Endothelial cell (in vitro differentiated cells): ENCODE data around the gene KAZN. TPM values are rescaled to one million over a fixed set of nuclear protein-coding genes. Genes with fewer than 3 reads are reported as not detected.

ENCODE experiments used
- DNase-seq: peaks from one replicate; pipeline ENCODE4 v3.0.0; 2021; ENCODE audit warnings: low spot score
- H3K27ac Mint-ChIP-seq: one replicate; pipeline ENCODE4 v1.8.0; 2021; ENCODE audit warnings: mixed read lengths, inconsistent platforms; ENCODE audit not compliant: unreplicated experiment
- H3K27me3 Mint-ChIP-seq: one replicate; pipeline ENCODE4 v1.8.0; 2021; ENCODE audit warnings: mild to moderate bottlenecking, moderate library complexity, mixed read lengths, inconsistent platforms; ENCODE audit not compliant: unreplicated experiment
- H3K36me3 Mint-ChIP-seq: one replicate; pipeline ENCODE4 v1.8.0; 2021; ENCODE audit warnings: mild to moderate bottlenecking, low read depth, mixed read lengths, inconsistent platforms; ENCODE audit not compliant: unreplicated experiment
- H3K4me1 Mint-ChIP-seq: one replicate; pipeline ENCODE4 v1.8.0; 2021; ENCODE audit warnings: mild to moderate bottlenecking, mixed read lengths, inconsistent platforms; ENCODE audit not compliant: unreplicated experiment
- H3K4me3 Mint-ChIP-seq: one replicate; pipeline ENCODE4 v1.8.0; 2021; ENCODE audit warnings: mild to moderate bottlenecking, mixed read lengths, inconsistent platforms; ENCODE audit not compliant: unreplicated experiment
- H3K9me3 Mint-ChIP-seq: one replicate; pipeline ENCODE4 v1.8.0; 2021; ENCODE audit warnings: mixed read lengths, inconsistent platforms; ENCODE audit not compliant: unreplicated experiment
- total RNA-seq: library from RNA; stranded (reverse); fragmentation: NEBNext Ultra II Directional; extraction: Animal tissue kit (Norgen Biotek cat#: 25700); gene quantifications from one replicate; pipeline ENCODE4 v1.2.1, GENCODE V29; 2021; ENCODE audit not compliant: unreplicated experiment
- TF ChIP-seq, protein P1 (sequence below): fragments of 200-600 bp; sonication (generic); IDR thresholded peaks from one replicate; pipeline ENCODE4 v1.5.0; 2021; ENCODE audit warnings: antibody characterized with exemption; ENCODE audit not compliant: unreplicated experiment

The KAZN gene
- total RNA-seq, 1 donor from 2014 or later = 10.1 TPM

GRCh38 chr1:15048437-15048980 is 450.0 kb downstream of the KAZN start:
- Mint-ChIP-seq H3K4me1 (no peaks in the 10 kb centered on the region), H3K4me3 (no peak overlapping the region)
- TF ChIP-seq, protein P1, sequence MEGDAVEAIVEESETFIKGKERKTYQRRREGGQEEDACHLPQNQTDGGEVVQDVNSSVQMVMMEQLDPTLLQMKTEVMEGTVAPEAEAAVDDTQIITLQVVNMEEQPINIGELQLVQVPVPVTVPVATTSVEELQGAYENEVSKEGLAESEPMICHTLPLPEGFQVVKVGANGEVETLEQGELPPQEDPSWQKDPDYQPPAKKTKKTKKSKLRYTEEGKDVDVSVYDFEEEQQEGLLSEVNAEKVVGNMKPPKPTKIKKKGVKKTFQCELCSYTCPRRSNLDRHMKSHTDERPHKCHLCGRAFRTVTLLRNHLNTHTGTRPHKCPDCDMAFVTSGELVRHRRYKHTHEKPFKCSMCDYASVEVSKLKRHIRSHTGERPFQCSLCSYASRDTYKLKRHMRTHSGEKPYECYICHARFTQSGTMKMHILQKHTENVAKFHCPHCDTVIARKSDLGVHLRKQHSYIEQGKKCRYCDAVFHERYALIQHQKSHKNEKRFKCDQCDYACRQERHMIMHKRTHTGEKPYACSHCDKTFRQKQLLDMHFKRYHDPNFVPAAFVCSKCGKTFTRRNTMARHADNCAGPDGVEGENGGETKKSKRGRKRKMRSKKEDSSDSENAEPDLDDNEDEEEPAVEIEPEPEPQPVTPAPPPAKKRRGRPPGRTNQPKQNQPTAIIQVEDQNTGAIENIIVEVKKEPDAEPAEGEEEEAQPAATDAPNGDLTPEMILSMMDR = no peak

GRCh38 chr1:15049067-15049466 is 450.6 kb downstream of the KAZN start:
- TF ChIP-seq, protein P1 = no peak
- no peak overlapping the region for H3K27ac Mint-ChIP-seq
- no peaks in the 10 kb centered on the region for H3K9me3 Mint-ChIP-seq
- H3K4me3 Mint-ChIP-seq = no peak overlapping the region
- no peaks in the 10 kb centered on the region for H3K36me3 Mint-ChIP-seq
- H3K27me3 Mint-ChIP-seq = peaks cover 5% of the 10 kb centered on the region
- no peaks in the 10 kb centered on the region for H3K4me1 Mint-ChIP-seq
- DNase-seq = no peak

More at GRCh38 chr1:15048437-15048980, 450.0 kb downstream of the KAZN start:
- DNase-seq = no peak
- Mint-ChIP-seq H3K27ac (no peak overlapping the region), H3K36me3 (no peaks in the 10 kb centered on the region), H3K27me3 (peaks cover 5% of the 10 kb centered on the region), H3K9me3 (no peaks in the 10 kb centered on the region)

- H3K27me3 Mint-ChIP-seq = peaks cover 5% of the 10 kb centered on the region
Measured at GRCh38 chr1:15051882-15052528, 453.5 kb downstream of the KAZN start.

GRCh38 chr1:15053153-15053552 is 454.7 kb downstream of the KAZN start:
- Mint-ChIP-seq H3K27ac (no peak overlapping the region), H3K4me1 (no peaks in the 10 kb centered on the region), H3K4me3 (no peak overlapping the region), H3K36me3 (peaks cover 7% of the 10 kb centered on the region), H3K27me3 (peaks cover 5% of the 10 kb centered on the region), H3K9me3 (no peaks in the 10 kb centered on the region)
- TF ChIP-seq, protein P1 = no peak
- DNase-seq = no peak

More at GRCh38 chr1:15051882-15052528, 453.5 kb downstream of the KAZN start:
- TF ChIP-seq, protein P1 = no peak
- Mint-ChIP-seq H3K9me3 (no peaks in the 10 kb centered on the region), H3K27ac (no peak overlapping the region), H3K4me3 (peak overlapping the region; percentile 13), H3K4me1 (no peaks in the 10 kb centered on the region), H3K36me3 (peaks cover 1% of the 10 kb centered on the region)
- DNase-seq = no peak

- H3K27me3 Mint-ChIP-seq = peaks cover under 1% of the 10 kb centered on the region
- H3K36me3 Mint-ChIP-seq = peaks cover 8% of the 10 kb centered on the region
- no peaks in the 10 kb centered on the region for H3K9me3 Mint-ChIP-seq
- H3K4me1 Mint-ChIP-seq = peaks cover 6% of the 10 kb centered on the region
- H3K4me3 Mint-ChIP-seq = no peak overlapping the region
- TF ChIP-seq, protein P1 = no peak
- DNase-seq = no peak
- H3K27ac Mint-ChIP-seq = no peak overlapping the region
Measured at GRCh38 chr1:15055736-15056415, 457.4 kb downstream of the KAZN start.
